ENCODE data around the gene EVC2. TPM values are rescaled to one million over a fixed set of nuclear protein-coding genes. Genes with fewer than 3 reads are reported as not detected.

Gene EVC2
- total RNA-seq, 4 donors from 2014 or later: 0.20 to 10.5 (median 3.9) TPM

- H3K4me1 ChIP-seq: no peaks in the 10 kb centered on the region
- intact Hi-C loops (cut with DNase I; ENCODE audit: low total_unique reads): no loop called here
- in situ Hi-C loops (cut with MboI; ENCODE audit: low pct_ligation_motif_present in 1 of 4, low pct_unique_long_range_greater_than_20kb in 1 of 4, low sequenced_read_pairs in 3 of 4): no loop called here
- H3K27ac ChIP-seq: no peak overlapping the region
- no peak overlapping the region for H3K4me3 ChIP-seq
- no peaks in the 10 kb centered on the region for H3K9me3 ChIP-seq
- H3K36me3 ChIP-seq: no peaks in the 10 kb centered on the region
- WGBS, 2 donors (ENCODE audit: low coverage in 1 of 2): 53 to 58% methylated on average over 2 to 4 of the region's 4 CpGs
- no peak for TF ChIP-seq CTCF (IDR thresholded peaks at IDR 0.05)
- TF ChIP-seq POLR2AphosphoS5 (IDR thresholded peaks at IDR 0.05): no peak
- TF ChIP-seq POLR2A (IDR thresholded peaks at IDR 0.05): no peak
- DNase-seq: no peak
- no peaks in the 10 kb centered on the region for H3K27me3 ChIP-seq
These were observed 10.1 kb upstream of the EVC2 start for GRCh38 chr4:5718411-5718810.

GRCh38 chr4:5717449-5718158 lies 9.2 kb upstream of the EVC2 start:
- H3K36me3 ChIP-seq: no peaks in the 10 kb centered on the region
- H3K9me3 ChIP-seq: no peaks in the 10 kb centered on the region
- intact Hi-C loops (cut with DNase I; ENCODE audit: low total_unique reads) (no loop called here), in situ Hi-C loops (cut with MboI; ENCODE audit: low pct_ligation_motif_present in 1 of 4, low pct_unique_long_range_greater_than_20kb in 1 of 4, low sequenced_read_pairs in 3 of 4) (no loop called here)
- H3K27me3 ChIP-seq: no peaks in the 10 kb centered on the region
- no peak overlapping the region for H3K4me3 ChIP-seq
- TF ChIP-seq CTCF (IDR thresholded peaks at IDR 0.05) (no peak), EP300 (IDR thresholded peaks at IDR 0.05; ENCODE audit: low read depth) (no peak), POLR2AphosphoS5 (IDR thresholded peaks at IDR 0.05) (no peak), POLR2A (IDR thresholded peaks at IDR 0.05) (no peak)
- WGBS, 2 donors (ENCODE audit: low coverage in 1 of 2): 82 to 85% methylated on average over 2 to 4 of the region's 4 CpGs
- DNase-seq: no peak
- H3K27ac ChIP-seq: no peak overlapping the region
- H3K4me1 ChIP-seq: peaks cover 0 to under 1% (median 0%) of the 10 kb centered on the region in 4 donors

DNA sequence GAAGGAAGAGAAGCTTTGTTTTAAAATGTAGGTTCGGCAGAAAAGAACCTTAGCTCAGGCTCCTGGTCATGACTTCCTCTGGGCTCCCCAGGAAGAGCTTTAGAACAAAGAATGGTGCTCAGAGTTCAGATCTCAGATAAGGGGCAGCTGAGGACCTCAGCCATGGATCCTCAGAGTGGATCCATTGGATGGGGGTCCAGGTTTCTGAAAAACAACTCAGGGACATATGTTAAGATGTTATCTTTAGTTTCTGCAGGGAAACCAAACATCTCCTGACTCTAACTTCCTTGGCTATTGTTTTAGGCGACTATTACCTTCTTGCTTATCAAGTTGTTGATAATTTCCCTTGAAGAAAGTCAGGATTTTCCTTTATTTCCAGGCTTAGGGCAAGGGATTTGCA lies 8.0 kb upstream of the EVC2 start:
- intact Hi-C loops (cut with DNase I; ENCODE audit: low total_unique reads): no loop called here
- no peak overlapping the region for H3K4me3 ChIP-seq
- TF ChIP-seq POLR2AphosphoS5 (IDR thresholded peaks at IDR 0.05) (no peak), CTCF (IDR thresholded peaks at IDR 0.05) (no peak), POLR2A (IDR thresholded peaks at IDR 0.05) (no peak), EP300 (IDR thresholded peaks at IDR 0.05; ENCODE audit: low read depth) (no peak)
- no peak for DNase-seq
- H3K9me3 ChIP-seq: no peaks in the 10 kb centered on the region
- in situ Hi-C loops (cut with MboI; ENCODE audit: low pct_ligation_motif_present in 1 of 4, low pct_unique_long_range_greater_than_20kb in 1 of 4, low sequenced_read_pairs in 3 of 4): no loop called here
- H3K36me3 ChIP-seq: no peaks in the 10 kb centered on the region
- H3K27ac ChIP-seq: no peak overlapping the region
- H3K27me3 ChIP-seq: peaks cover 10% of the 10 kb centered on the region
- WGBS, 2 donors (ENCODE audit: low coverage in 1 of 2): 70 to 79% methylated on average over 2 of the region's 2 CpGs
- H3K4me1 ChIP-seq: peaks cover 0 to 8% (median 2%) of the 10 kb centered on the region in 4 donors

GRCh38 chr4:5715357-5715756 lies 7.0 kb upstream of the EVC2 start:
- intact Hi-C loops (cut with DNase I; ENCODE audit: low total_unique reads): no loop called here
- Histone ChIP-seq H3K27me3 (peaks cover 17% of the 10 kb centered on the region), H3K4me1 (peaks cover 0 to 9% (median 4%) of the 10 kb centered on the region in 4 donors), H3K4me3 (no peak overlapping the region), H3K9me3 (no peaks in the 10 kb centered on the region), H3K27ac (no peak overlapping the region), H3K36me3 (no peaks in the 10 kb centered on the region)
- in situ Hi-C loops (cut with MboI; ENCODE audit: low pct_ligation_motif_present in 1 of 4, low pct_unique_long_range_greater_than_20kb in 1 of 4, low sequenced_read_pairs in 3 of 4): no loop called here
- no peak for DNase-seq
- TF ChIP-seq CTCF (IDR thresholded peaks at IDR 0.05) (no peak), EP300 (IDR thresholded peaks at IDR 0.05; ENCODE audit: low read depth) (no peak), POLR2AphosphoS5 (IDR thresholded peaks at IDR 0.05) (no peak), POLR2A (IDR thresholded peaks at IDR 0.05) (no peak)
- WGBS, 2 donors (ENCODE audit: low coverage in 1 of 2): 45% methylated on average over 2 of the region's 2 CpGs
